K562 (cell line): ENCODE data around the gene AFAP1. TPM values are rescaled to one million over a fixed set of nuclear protein-coding genes. Genes with fewer than 3 reads are reported as not detected.

Experiments
- ATAC-seq: fragments of 200-7000 bp; cut with Tn5 transposase; 3 replicates; pipeline ENCODE4 v1.9.1; 2020; ENCODE audit warnings: moderate library complexity
- BruUV-seq: library from RNA; stranded (reverse); fragments of 400-500 nt; replicated peaks from 2 replicates; lab custom pipeline; 2021; lab: Mats Ljungman, UMichigan
- CTCF ChIA-PET: fragments of 300-600 bp; formaldehyde crosslinking; extraction: SDS; loops from one replicate; lab custom pipeline; 2021; ENCODE audit warnings: low intra/inter-chr PET ratio; lab: Yijun Ruan, JAX
- POLR2A ChIA-PET: fragments of 300-600, 350-650 bp; sonication (Branson Sonifier 250); formaldehyde crosslinking; extraction: SDS; loops from one replicate; lab custom pipeline; 2021; ENCODE audit warnings: antibody characterized with exemption, inconsistent platforms; lab: Yijun Ruan, JAX
- DNase-seq, 4 experiments: peaks; one replicate each; pipeline versions ENCODE4 v3.0.0 to v3.0.0-alpha.2; 2011 to 2018; ENCODE audit warnings: low spot score in 3 of 4, mixed read lengths in 3 of 4; ENCODE audit errors: extremely low read depth in 1 of 4
- FAIRE-seq: peaks from 2 replicates; lab custom pipeline; 2011; peaks lifted over from hg19 to GRCh38; lab: Jason Lieb, UNC
- H2AFZ ChIP-seq: 2 replicates; pipeline ENCODE4 v1.6.0; 2011; ENCODE audit warnings: low read depth, low read length, control low read depth, inconsistent platforms
- H3K27ac ChIP-seq: fragments of 200-600 bp; 3 replicates; pipeline ENCODE4 v1.8.0; 2011; ENCODE audit warnings: low read depth, mild to moderate bottlenecking, control low read depth, inconsistent platforms, low read length, moderate library complexity, mixed read lengths; ENCODE audit errors: extremely low read depth
- H3K27me3 ChIP-seq, 2 experiments: fragments of 300-600 bp in 1 of 2; 2 replicates in 1 of 2; 3 replicates in 1 of 2; pipeline versions ENCODE4 v1.6.0 to v1.8.0; 2011; ENCODE audit warnings: inconsistent platforms in 2 of 2, low read length in 2 of 2, mild to moderate bottlenecking in 1 of 2, mixed read lengths in 1 of 2, moderate library complexity in 1 of 2; ENCODE audit not compliant: control insufficient read depth in 2 of 2, insufficient read depth in 2 of 2
- H3K36me3 ChIP-seq: fragments of 300-600 bp; 3 replicates; pipeline ENCODE4 v1.8.0; 2011; ENCODE audit warnings: mild to moderate bottlenecking, low read length, inconsistent platforms; ENCODE audit not compliant: control insufficient read depth, insufficient read depth
- H3K4me1 ChIP-seq, 2 experiments: fragments of 200-600 bp in 1 of 2; replicated peaks in 1 of 2; 2 replicates in 1 of 2; 3 replicates in 1 of 2; pipeline versions ENCODE4 v1.5.1 to v1.8.0; 2011; ENCODE audit warnings: inconsistent platforms in 2 of 2, low read length in 2 of 2, mild to moderate bottlenecking in 1 of 2, mixed read lengths in 1 of 2, moderate library complexity in 1 of 2; ENCODE audit not compliant: control insufficient read depth in 2 of 2, insufficient read depth in 2 of 2
- H3K4me2 ChIP-seq: 2 replicates; pipeline ENCODE4 v1.6.1; 2011; ENCODE audit warnings: low read length, control low read depth, inconsistent platforms, mixed read lengths; ENCODE audit not compliant: insufficient read depth
- H3K4me3 ChIP-seq: fragments of 200-600 bp; sonication (generic), shearing (Covaris generic); 2 replicates; pipeline ENCODE4 v1.5.1; 2016; ENCODE audit warnings: control low read depth, inconsistent platforms
- H3K79me2 ChIP-seq: fragments of 200-600 bp; 3 replicates; pipeline ENCODE4 v1.8.0; 2011; ENCODE audit warnings: low read length, inconsistent platforms; ENCODE audit not compliant: control insufficient read depth, insufficient read depth
- H3K9ac ChIP-seq, 2 experiments: 2 replicates each; pipeline versions ENCODE4 v1.6.0 to v1.6.1; 2011; ENCODE audit warnings: low read depth in 2 of 2, low read length in 2 of 2, control low read depth in 1 of 2, inconsistent platforms in 1 of 2, mild to moderate bottlenecking in 1 of 2, mixed read lengths in 1 of 2; ENCODE audit not compliant: insufficient read depth in 1 of 2
- H3K9me1 ChIP-seq: one replicate; pipeline ENCODE4 v1.6.0; 2011; ENCODE audit warnings: inconsistent platforms, mild to moderate bottlenecking, low read length, moderate library complexity; ENCODE audit not compliant: control insufficient read depth, insufficient read depth
- H3K9me3 ChIP-seq: replicated peaks from 2 replicates; pipeline ENCODE4 v1.5.1; 2011; ENCODE audit warnings: low read depth, low read length, inconsistent platforms; ENCODE audit not compliant: control insufficient read depth, insufficient read depth
- H4K20me1 ChIP-seq: replicated peaks from 2 replicates; pipeline ENCODE4 v1.6.1; 2011; ENCODE audit warnings: low read length, inconsistent platforms, mixed read lengths; ENCODE audit not compliant: control insufficient read depth, insufficient read depth
- KDM1A ChIP-seq, 2 experiments: fragments of 450-650 bp; IDR thresholded peaks; 2 replicates each; pipeline ENCODE4 v1.6.1; 2016; ENCODE audit warnings: mild to moderate bottlenecking in 2 of 2
- KLF13 ChIP-seq: fragments of 450-650 bp; IDR thresholded peaks from 2 replicates; pipeline ENCODE4 v1.6.1; 2016; ENCODE audit warnings: missing genetic modification characterization, low read depth, mild to moderate bottlenecking, missing compliant biosample characterization, moderate library complexity, borderline replicate concordance
- MTF1 ChIP-seq: fragments of 250-450 bp; sonication (Bioruptor Pico); IDR thresholded peaks from 2 replicates; pipeline ENCODE4 v1.9.0; 2021; ENCODE audit warnings: moderate library complexity, mild to moderate bottlenecking, inconsistent platforms, borderline replicate concordance
- NCOA2 ChIP-seq, 2 experiments: fragments of 450-650 bp; IDR thresholded peaks; 2 replicates each; pipeline ENCODE4 v1.6.1; 2018; ENCODE audit warnings: mild to moderate bottlenecking in 2 of 2, moderate library complexity in 1 of 2; ENCODE audit not compliant: partially characterized antibody in 2 of 2
- NCOR1 ChIP-seq: fragments of 450-650 bp; IDR thresholded peaks from 2 replicates; pipeline ENCODE4 v1.6.1; 2016; ENCODE audit warnings: mild to moderate bottlenecking, moderate library complexity
- SMARCE1 ChIP-seq: fragments of 450-650 bp; IDR thresholded peaks from 2 replicates; pipeline ENCODE4 v1.7.1; 2016; ENCODE audit warnings: mild to moderate bottlenecking
- TEAD1 ChIP-seq, 2 experiments: fragments of 450-650 bp in 1 of 2; sonication (generic) in 1 of 2; formaldehyde crosslinking; IDR thresholded peaks; 2 replicates each; pipeline versions ENCODE4 v1.4.0 to v1.8.0; 2020 to 2022; ENCODE audit warnings: mild to moderate bottlenecking in 2 of 2, missing genetic modification reagents in 1 of 2
- YBX1 ChIP-seq: fragments of 450-650 bp; IDR thresholded peaks from 2 replicates; pipeline ENCODE4 v1.7.1; 2016; ENCODE audit warnings: mild to moderate bottlenecking
- ZSCAN32 ChIP-seq: fragments of 450-650 bp; formaldehyde crosslinking; IDR thresholded peaks from 2 replicates; pipeline ENCODE4 v1.4.0; 2020; ENCODE audit warnings: mild to moderate bottlenecking, moderate library complexity
- WGBS: fragments of 100-300 bp; shearing (Covaris generic); methylation state at CpG from one replicate; pipeline ENCODE4 v1.1.6; 2016; ENCODE audit warnings: low coverage, mixed read lengths; ENCODE audit not compliant: insufficient coverage; ENCODE audit errors: missing lambda C conversion rate; 5-methylcytosine and 5-hydroxymethylcytosine counted together
- in situ Hi-C: fragments of 300-500 bp; cut with MboI; formaldehyde crosslinking; loops from 4 replicates; pipeline ENCODE4 v1.15.0; 2018; ENCODE audit warnings: inconsistent platforms, mixed read lengths
- intact Hi-C: fragments of 100-400 bp; cut with micrococcal nuclease; formaldehyde crosslinking; loops from 2 replicates; pipeline ENCODE4 v1.14.2; 2022
- polyA plus RNA-seq, 8 experiments: library from polyadenylated mRNA; depleted of rRNA in 4 of 8; stranded (reverse) in 5 of 8; unstranded in 3 of 8; fragments of >200 nt; fragmentation: Nextera tagmentation in 2 of 8; fragmentation: Illumina TruSeq in 1 of 8; extraction: Ambion mirVana in 2 of 8; extraction: Trizol in 1 of 8; gene quantifications; 2 replicates each; pipeline versions ENCODE4 v1.2.1 to v1.2.3, GENCODE V29; 2011 to 2014; ENCODE audit warnings: inconsistent platforms in 1 of 8, missing spikeins in 1 of 8
- total RNA-seq, 7 experiments: library from RNA; depleted of rRNA in 6 of 7; stranded (reverse); fragments of >200 nt in 6 of 7; fragmentation: Illumina TruSeq in 2 of 7; extraction: Trizol in 2 of 7; gene quantifications; 2 replicates each; pipeline versions ENCODE4 v1.2.1 to v1.2.3, GENCODE V29; 2011 to 2021; ENCODE audit warnings: low replicate concordance in 1 of 7
- TF ChIP-seq, protein P1 (sequence below): fragments of 250-450 bp; sonication (Bioruptor Pico); IDR thresholded peaks from 2 replicates; pipeline ENCODE4 v1.5.0; 2020; ENCODE audit warnings: mild to moderate bottlenecking
- TF ChIP-seq, protein P2 (sequence below): fragments of 450-650 bp; IDR thresholded peaks from 2 replicates; pipeline ENCODE4 v1.6.1; 2018; ENCODE audit warnings: mild to moderate bottlenecking, low read depth; ENCODE audit not compliant: partially characterized antibody
- TF ChIP-seq, protein P3 (sequence below): fragments of 450-650 bp; IDR thresholded peaks from 2 replicates; pipeline ENCODE4 v1.6.1; 2016; ENCODE audit warnings: borderline replicate concordance

The AFAP1 gene
- total and polyA plus RNA-seq, 9 of the 15 experiments (the other 6 are each of a cell fraction or from before 2014, with no cell fraction given): 0.07 to 0.42 (median 0.12) TPM; not detected in 1

DNA sequence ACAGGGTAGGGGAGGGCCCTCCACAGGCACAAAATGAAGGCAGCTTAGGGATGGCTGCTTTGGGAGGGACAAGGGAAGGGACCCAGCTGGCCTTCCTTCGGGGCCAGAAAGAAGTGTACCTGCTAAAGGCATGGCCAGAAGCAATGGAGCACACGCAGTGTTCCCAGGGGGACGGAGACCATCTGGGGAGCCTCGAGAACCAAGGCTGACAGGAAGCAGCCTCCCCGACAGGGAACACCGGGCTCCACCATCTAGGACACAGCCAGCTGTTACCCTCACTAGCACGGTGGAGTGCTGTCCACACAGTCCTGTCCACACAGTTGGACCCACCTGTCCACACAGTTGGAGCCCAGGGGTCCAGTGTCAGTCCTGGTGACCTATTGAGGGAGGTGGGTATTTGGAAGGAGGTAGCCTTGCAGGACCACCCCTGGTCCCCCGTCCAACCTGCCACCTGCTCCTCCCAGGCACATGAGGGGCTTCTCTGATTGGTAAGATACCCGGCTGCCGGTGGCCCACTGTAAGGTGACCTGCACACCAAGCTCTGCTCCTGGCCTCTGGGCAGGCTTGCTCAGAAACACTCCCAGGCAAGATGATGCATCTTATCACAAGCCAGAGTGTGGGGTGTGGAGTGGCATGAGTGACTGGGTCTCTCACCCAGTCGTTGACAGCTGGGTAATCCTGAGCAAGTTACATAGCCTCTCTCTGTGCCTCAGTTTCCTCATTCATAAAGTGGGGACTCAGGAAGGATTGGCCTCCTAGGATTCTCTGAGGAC, 20.5 kb upstream of the AFAP1 start (continued):
- TF ChIP-seq KLF13 (no peak), YBX1 (no peak), NCOA2 (IDR thresholded peaks at IDR 0.05; ENCODE audit: partially characterized antibody in 2 of 2) (no peak)

DNA sequence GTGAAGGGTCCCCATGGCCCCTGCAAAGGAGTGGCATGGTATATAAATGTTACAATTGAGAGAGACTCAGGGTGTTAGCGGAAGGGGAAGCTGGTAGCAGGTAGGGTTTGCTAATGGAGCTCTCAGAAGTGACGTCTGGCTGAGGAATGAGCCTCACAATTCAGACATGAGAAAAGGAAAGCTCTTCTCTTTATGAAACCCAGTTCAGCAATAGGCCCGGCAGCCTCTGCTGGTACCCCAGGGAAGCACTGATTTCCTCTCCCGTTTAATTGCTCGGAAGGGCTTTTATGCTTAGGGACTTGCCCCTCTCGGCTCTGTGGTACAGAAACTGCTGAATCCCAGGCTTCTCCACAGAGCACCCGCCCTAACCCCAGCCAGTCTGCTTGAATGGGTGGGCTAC, 19.4 kb upstream of the AFAP1 start:
- ChIA-PET POLR2A (interaction anchor here (0.6 to 1.1 kb wide), 3 partner anchors 8 to 263 kb away, joined by 3 read pairs; no protein-coding TSS in a partner anchor), CTCF (no interaction called here)
- DNase-seq (no peak), ATAC-seq (no peak), FAIRE-seq (no peak)
- Histone ChIP-seq H3K4me2 (no peak overlapping the region), H3K9me1 (no peaks in the 10 kb centered on the region), H3K36me3 (no peaks in the 10 kb centered on the region), H3K4me3 (no peak overlapping the region), H3K27me3 (peaks cover 11 to 54% of the 10 kb centered on the region in 2 experiments; a peak in 4 of 5 replicates), H3K4me1 (no peaks in the 10 kb centered on the region), H3K9me3 (no peaks in the 10 kb centered on the region), H3K79me2 (no peaks in the 10 kb centered on the region), H4K20me1 (peaks cover 13% of the 10 kb centered on the region), H3K27ac (no peak overlapping the region), H2AFZ (no peak overlapping the region), H3K9ac (no peak overlapping the region)
- TF ChIP-seq NCOR1 (no peak), SMARCE1 (no peak), ZSCAN32 (CRISPR knock-in tag) (no peak), TEAD1 (CRISPR knock-in tag; IDR thresholded peaks at IDR 0.05) (no peak), KDM1A (IDR thresholded peaks at IDR 0.05) (no peak), MTF1 (no peak)
- TF ChIP-seq, protein P1, sequence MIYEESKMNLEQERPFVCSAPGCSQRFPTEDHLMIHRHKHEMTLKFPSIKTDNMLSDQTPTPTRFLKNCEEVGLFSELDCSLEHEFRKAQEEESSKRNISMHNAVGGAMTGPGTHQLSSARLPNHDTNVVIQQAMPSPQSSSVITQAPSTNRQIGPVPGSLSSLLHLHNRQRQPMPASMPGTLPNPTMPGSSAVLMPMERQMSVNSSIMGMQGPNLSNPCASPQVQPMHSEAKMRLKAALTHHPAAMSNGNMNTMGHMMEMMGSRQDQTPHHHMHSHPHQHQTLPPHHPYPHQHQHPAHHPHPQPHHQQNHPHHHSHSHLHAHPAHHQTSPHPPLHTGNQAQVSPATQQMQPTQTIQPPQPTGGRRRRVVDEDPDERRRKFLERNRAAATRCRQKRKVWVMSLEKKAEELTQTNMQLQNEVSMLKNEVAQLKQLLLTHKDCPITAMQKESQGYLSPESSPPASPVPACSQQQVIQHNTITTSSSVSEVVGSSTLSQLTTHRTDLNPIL: no peak
- TF ChIP-seq, protein P2, sequence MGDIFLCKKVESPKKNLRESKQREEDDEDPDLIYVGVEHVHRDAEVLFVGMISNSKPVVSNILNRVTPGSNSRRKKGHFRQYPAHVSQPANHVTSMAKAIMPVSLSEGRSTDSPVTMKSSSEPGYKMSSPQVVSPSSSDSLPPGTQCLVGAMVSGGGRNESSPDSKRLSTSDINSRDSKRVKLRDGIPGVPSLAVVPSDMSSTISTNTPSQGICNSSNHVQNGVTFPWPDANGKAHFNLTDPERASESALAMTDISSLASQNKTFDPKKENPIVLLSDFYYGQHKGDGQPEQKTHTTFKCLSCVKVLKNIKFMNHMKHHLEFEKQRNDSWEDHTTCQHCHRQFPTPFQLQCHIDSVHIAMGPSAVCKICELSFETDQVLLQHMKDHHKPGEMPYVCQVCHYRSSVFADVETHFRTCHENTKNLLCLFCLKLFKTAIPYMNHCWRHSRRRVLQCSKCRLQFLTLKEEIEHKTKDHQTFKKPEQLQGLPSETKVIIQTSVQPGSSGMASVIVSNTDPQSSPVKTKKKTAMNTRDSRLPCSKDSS: no peak
- TF ChIP-seq, protein P3, sequence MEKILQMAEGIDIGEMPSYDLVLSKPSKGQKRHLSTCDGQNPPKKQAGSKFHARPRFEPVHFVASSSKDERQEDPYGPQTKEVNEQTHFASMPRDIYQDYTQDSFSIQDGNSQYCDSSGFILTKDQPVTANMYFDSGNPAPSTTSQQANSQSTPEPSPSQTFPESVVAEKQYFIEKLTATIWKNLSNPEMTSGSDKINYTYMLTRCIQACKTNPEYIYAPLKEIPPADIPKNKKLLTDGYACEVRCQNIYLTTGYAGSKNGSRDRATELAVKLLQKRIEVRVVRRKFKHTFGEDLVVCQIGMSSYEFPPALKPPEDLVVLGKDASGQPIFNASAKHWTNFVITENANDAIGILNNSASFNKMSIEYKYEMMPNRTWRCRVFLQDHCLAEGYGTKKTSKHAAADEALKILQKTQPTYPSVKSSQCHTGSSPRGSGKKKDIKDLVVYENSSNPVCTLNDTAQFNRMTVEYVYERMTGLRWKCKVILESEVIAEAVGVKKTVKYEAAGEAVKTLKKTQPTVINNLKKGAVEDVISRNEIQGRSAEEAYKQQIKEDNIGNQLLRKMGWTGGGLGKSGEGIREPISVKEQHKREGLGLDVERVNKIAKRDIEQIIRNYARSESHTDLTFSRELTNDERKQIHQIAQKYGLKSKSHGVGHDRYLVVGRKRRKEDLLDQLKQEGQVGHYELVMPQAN: no peak
- 5% methylated on average over 5 of the region's 7 CpGs for WGBS
- no TSS peak for BruUV-seq
- in situ Hi-C loops (no loop called here), intact Hi-C loops (no loop called here)
